ENCODE results near the gene IMPA2. TPM values are rescaled to one million over a fixed set of nuclear protein-coding genes. Genes with fewer than 3 reads are reported as not detected.

IMPA2 gene
- total and polyA plus RNA-seq, 2 of the 13 experiments (the other 11 are each of a cell fraction or from before 2014, with no cell fraction given), result 37.8 to 71.8 TPM

DNA sequence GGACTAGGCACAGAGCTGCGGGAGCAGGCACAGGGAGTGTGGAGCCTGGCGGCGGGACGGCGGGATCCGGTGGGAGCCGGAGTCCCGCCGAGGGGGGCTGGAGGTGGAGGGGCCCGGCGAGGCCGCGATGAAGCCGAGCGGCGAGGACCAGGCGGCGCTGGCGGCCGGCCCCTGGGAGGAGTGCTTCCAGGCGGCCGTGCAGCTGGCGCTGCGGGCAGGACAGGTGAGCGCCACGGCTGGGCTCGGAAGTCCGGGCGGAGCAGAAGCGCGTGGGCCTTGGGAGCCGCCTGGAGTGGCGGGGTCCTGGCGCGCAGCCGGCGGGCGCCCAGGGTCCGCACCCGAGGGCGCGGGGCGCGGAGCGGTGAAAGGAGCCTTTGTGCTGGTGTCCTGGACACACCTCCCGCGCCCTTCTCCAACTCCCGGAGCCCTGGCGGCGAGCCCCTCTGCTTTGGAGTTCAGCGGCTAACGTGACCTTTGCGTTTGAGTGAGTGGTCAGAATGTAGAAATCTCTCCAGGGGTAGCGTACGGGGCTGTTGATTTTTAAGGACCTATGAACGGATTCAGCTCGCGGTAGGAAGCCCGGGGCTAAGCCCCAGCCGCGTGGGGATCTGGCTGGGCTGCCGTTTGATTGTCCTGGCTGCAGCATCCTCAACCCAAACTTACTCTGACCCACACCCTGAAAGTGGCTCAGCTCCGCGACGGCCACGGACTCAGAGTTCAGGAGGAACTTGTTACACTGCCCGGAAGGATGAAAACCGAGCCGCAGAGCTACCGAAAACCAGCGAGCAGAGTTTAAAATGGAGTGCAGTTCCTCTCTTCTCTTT, 448 bp downstream of the IMPA2 start (continued):
- TF ChIP-seq CEBPG (CRISPR knock-in tag; IDR thresholded peaks at IDR 0.05) (0 out of 2 replicates have a peak, but pooled peaks have one; percentile 2), ZSCAN20 (CRISPR knock-in tag; IDR thresholded peaks at IDR 0.05; ENCODE audit: borderline replicate concordance) (peak; percentile 65; the same call in 1 of the 2 replicates), SP4 (CRISPR knock-in tag; IDR thresholded peaks at IDR 0.05) (0 out of 2 replicates have a peak, but pooled peaks have one; percentile 2), KAT8 (CRISPR knock-in tag; IDR thresholded peaks at IDR 0.05) (no peak), KLF12 (CRISPR knock-in tag; IDR thresholded peaks at IDR 0.05; ENCODE audit: borderline replicate concordance) (peak; percentile 75), ZNF597 (CRISPR knock-in tag; IDR thresholded peaks at IDR 0.05) (0 out of 2 replicates have a peak, but pooled peaks have one; percentile 29), FOXA1 (IDR thresholded peaks at IDR 0.05) (no peak), FOXA1 (CRISPR knock-in tag; IDR thresholded peaks at IDR 0.05) (peak; percentile 25; the same call in 1 of the 2 replicates), PAF1 (CRISPR knock-in tag; IDR thresholded peaks at IDR 0.05) (no peak), HNF4G (IDR thresholded peaks at IDR 0.05; ENCODE audit: borderline replicate concordance, low read depth, low read length) (peak; percentile 60; the same call in 1 of the 2 replicates), HNF4G (CRISPR knock-in tag; IDR thresholded peaks at IDR 0.05; ENCODE audit: borderline replicate concordance, low read depth) (no peak), NFRKB (IDR thresholded peaks at IDR 0.05) (no peak), ZNF343 (CRISPR knock-in tag; IDR thresholded peaks at IDR 0.05) (peak; percentile 74; the same call in 1 of the 2 replicates), NFKB2 (CRISPR knock-in tag; IDR thresholded peaks at IDR 0.05; ENCODE audit: borderline replicate concordance) (peak; percentile 50; the same call in 1 of the 2 replicates), ZFX (CRISPR knock-in tag; IDR thresholded peaks at IDR 0.05; ENCODE audit: low read depth) (peak; percentile 35; the same call in 1 of the 2 replicates), RBM22 (optimal IDR thresholded peaks at IDR 0.05; ENCODE audit: low read length) (no peak), ZNF549 (CRISPR knock-in tag; IDR thresholded peaks at IDR 0.05) (no peak), MBNL3 (CRISPR knock-in tag; conservative IDR thresholded peaks at IDR 0.05) (no peak), MTERF4 (CRISPR knock-in tag; IDR thresholded peaks at IDR 0.05) (peak; percentile 89; the same call in 1 of the 2 replicates)
- TF ChIP-seq, protein P1, sequence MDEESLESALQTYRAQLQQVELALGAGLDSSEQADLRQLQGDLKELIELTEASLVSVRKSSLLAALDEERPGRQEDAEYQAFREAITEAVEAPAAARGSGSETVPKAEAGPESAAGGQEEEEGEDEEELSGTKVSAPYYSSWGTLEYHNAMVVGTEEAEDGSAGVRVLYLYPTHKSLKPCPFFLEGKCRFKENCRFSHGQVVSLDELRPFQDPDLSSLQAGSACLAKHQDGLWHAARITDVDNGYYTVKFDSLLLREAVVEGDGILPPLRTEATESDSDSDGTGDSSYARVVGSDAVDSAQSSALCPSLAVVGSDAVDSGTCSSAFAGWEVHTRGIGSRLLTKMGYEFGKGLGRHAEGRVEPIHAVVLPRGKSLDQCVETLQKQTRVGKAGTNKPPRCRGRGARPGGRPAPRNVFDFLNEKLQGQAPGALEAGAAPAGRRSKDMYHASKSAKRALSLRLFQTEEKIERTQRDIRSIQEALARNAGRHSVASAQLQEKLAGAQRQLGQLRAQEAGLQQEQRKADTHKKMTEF (CRISPR knock-in tag; IDR thresholded peaks at IDR 0.05), result peak; percentile 43; the same call in 1 of the 2 replicates
- TF ChIP-seq, protein P2, sequence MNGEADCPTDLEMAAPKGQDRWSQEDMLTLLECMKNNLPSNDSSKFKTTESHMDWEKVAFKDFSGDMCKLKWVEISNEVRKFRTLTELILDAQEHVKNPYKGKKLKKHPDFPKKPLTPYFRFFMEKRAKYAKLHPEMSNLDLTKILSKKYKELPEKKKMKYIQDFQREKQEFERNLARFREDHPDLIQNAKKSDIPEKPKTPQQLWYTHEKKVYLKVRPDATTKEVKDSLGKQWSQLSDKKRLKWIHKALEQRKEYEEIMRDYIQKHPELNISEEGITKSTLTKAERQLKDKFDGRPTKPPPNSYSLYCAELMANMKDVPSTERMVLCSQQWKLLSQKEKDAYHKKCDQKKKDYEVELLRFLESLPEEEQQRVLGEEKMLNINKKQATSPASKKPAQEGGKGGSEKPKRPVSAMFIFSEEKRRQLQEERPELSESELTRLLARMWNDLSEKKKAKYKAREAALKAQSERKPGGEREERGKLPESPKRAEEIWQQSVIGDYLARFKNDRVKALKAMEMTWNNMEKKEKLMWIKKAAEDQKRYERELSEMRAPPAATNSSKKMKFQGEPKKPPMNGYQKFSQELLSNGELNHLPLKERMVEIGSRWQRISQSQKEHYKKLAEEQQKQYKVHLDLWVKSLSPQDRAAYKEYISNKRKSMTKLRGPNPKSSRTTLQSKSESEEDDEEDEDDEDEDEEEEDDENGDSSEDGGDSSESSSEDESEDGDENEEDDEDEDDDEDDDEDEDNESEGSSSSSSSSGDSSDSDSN (CRISPR knock-in tag; IDR thresholded peaks at IDR 0.05), result peak; percentile 88
- TF ChIP-seq, protein P3, sequence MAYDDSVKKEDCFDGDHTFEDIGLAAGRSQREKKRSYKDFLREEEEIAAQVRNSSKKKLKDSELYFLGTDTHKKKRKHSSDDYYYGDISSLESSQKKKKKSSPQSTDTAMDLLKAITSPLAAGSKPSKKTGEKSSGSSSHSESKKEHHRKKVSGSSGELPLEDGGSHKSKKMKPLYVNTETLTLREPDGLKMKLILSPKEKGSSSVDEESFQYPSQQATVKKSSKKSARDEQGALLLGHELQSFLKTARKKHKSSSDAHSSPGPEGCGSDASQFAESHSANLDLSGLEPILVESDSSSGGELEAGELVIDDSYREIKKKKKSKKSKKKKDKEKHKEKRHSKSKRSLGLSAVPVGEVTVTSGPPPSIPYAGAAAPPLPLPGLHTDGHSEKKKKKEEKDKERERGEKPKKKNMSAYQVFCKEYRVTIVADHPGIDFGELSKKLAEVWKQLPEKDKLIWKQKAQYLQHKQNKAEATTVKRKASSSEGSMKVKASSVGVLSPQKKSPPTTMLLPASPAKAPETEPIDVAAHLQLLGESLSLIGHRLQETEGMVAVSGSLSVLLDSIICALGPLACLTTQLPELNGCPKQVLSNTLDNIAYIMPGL (CRISPR knock-in tag; IDR thresholded peaks at IDR 0.05; ENCODE audit: borderline replicate concordance in 1 of 2, low read depth in 1 of 2), result peak; percentile 37 to 54; a peak in 2 of 4 replicates

All from HepG2 (cell line).